Measurements from ENCODE around the gene LYPD6B.

The LYPD6B gene

DNA sequence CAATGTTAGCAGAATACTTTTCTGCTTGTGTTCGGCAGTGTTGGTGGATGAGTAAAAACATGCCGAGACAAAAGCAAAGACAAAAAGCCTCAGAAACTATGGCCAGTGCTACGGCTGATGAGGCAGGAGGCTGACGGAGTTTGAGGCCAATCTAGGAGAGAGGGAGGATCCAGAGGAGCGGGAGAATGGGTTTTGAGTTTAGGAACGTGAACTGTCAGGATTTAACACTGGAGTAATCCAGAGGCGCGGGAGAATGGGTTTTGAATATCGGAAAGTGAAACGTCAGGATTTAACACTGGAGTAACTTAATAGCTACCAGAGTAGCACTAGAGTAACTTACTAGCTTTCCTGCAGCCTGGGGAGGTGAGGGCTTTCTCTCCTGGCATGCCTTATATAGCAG is 37.4 kb downstream of the LYPD6B start:
- DNase-seq (ENCODE audit: extremely low read depth, low read depth): no peak
- TF ChIP-seq CTCF (IDR thresholded peaks at IDR 0.05; ENCODE audit: low read depth, low read length): no peak

DNA sequence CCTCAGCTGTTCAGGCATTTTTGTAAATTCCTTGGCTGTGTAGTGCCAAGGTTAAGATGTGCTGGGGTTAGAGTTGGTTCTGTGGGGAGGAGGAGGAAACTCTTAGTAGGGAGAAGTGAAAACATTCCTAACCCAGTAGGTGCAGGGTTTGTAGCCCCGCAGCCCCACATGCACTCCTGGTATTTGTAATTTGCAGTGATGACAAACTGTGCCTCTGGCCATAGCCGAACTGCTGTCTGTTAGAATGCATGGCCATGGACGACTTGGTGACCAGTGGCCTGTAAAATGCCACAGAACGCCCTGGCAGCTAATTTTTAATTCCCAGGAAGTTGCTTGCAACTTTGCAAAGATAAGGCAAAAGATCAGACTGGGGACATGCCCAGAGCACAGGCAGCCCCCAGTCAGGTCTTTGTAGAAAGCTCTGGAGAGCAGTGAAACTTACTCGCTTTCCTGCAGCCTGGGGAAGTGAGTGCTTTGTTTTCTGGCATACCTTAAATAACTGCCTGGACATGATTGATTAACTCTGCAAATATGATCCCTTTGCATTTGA is 38.4 kb downstream of the LYPD6B start:
- DNase-seq (ENCODE audit: extremely low read depth, low read depth): no peak

GRCh38 chr2:149077861-149078260 is 39.4 kb downstream of the LYPD6B start:
- DNase-seq (ENCODE audit: extremely low read depth, low read depth): no peak
- no peak for TF ChIP-seq CTCF (IDR thresholded peaks at IDR 0.05; ENCODE audit: low read depth, low read length)

More for the DNA sequence above, 38.4 kb downstream of the LYPD6B start:
- no peak for TF ChIP-seq CTCF (IDR thresholded peaks at IDR 0.05; ENCODE audit: low read depth, low read length)

- no peak for TF ChIP-seq CTCF (IDR thresholded peaks at IDR 0.05; ENCODE audit: low read depth, low read length)
- no peak for DNase-seq (ENCODE audit: extremely low read depth, low read depth)
These were observed 41.6 kb downstream of the LYPD6B start for GRCh38 chr2:149080099-149080498.

DNA sequence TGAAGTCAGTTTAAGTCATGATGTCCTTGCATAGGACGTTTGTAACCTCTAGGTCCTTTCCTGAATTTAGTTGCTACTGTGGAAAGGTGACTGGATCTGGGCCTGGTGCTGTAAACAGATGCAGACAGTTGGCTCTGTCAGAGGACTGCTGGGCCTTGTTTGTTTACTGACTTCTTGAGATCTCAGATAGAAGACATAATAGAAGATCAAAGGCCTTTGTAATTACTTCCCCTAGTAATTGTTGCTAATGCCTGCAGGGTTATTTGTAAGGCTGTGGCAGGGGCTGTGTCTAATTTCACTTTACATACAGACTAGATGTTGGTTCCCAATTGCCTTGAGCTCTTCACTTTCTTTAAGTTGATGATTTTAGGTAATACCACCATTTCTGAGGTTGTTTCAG is 42.5 kb downstream of the LYPD6B start:
- no peak for TF ChIP-seq CTCF (IDR thresholded peaks at IDR 0.05; ENCODE audit: low read depth, low read length)
- DNase-seq (ENCODE audit: extremely low read depth, low read depth): no peak

GRCh38 chr2:149082079-149082478 is 43.6 kb downstream of the LYPD6B start:
- no peak for DNase-seq (ENCODE audit: extremely low read depth, low read depth)
- TF ChIP-seq CTCF (IDR thresholded peaks at IDR 0.05; ENCODE audit: low read depth, low read length): no peak

DNA sequence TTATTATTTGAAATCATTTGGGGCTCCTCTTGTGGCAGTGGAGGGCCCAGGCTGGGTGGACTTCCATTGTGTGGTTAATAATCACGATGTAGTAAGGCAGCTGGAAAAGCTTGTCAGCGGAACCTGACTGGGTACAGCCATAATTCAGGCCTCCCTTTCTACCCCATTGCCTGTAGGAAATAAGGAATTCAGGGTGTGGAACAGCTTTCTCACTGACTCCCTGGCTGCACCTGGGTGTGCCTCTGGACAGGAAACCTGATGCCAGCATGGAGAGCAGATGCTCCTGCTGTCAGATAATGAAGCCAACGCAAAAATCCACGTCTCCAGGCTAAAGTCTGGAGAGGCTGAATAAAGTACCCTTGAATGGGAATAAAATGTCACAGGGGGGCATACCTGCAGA is 44.2 kb downstream of the LYPD6B start:
- no peak for TF ChIP-seq CTCF (IDR thresholded peaks at IDR 0.05; ENCODE audit: low read depth, low read length)
- DNase-seq (ENCODE audit: extremely low read depth, low read depth): no peak

All from AG09319 (cell line).